OCI-LY1 (cell line): Measurements from ENCODE around the gene AUH.

Source experiments
- H2AFZ ChIP-seq: fragments of 200-600 bp; sonication (generic), shearing (Covaris generic); 2 replicates; pipeline ENCODE4 v1.6.0; 2014; ENCODE audit warnings: antibody characterized with exemption, mild to moderate bottlenecking, low read length
- H3F3A ChIP-seq: fragments of 200-600 bp; sonication (generic), shearing (Covaris generic); 2 replicates; pipeline ENCODE4 v1.6.0; 2014; ENCODE audit warnings: mild to moderate bottlenecking, antibody characterized with exemption, low read length, moderate library complexity; ENCODE audit not compliant: insufficient read depth
- H3K27ac ChIP-seq: fragments of 200-600 bp; sonication (generic); 2 replicates; pipeline ENCODE4 v1.5.1; 2014; ENCODE audit warnings: low read length, mixed run types, mild to moderate bottlenecking, low read depth; ENCODE audit not compliant: poor library complexity, severe bottlenecking
- H3K27me3 ChIP-seq: fragments of 200-600 bp; sonication (generic); 2 replicates; pipeline ENCODE4 v1.6.0; 2014; ENCODE audit warnings: antibody characterized with exemption, mild to moderate bottlenecking, low read length, moderate library complexity; ENCODE audit not compliant: insufficient read depth
- H3K36me3 ChIP-seq: fragments of 200-600 bp; sonication (generic); 2 replicates; pipeline ENCODE4 v1.6.1; 2014; ENCODE audit warnings: mild to moderate bottlenecking, antibody characterized with exemption, low read length, moderate library complexity, mixed read lengths; ENCODE audit not compliant: insufficient read depth
- H3K4me1 ChIP-seq: fragments of 200-600 bp; sonication (generic); 2 replicates; pipeline ENCODE4 v1.5.1; 2014; ENCODE audit warnings: mild to moderate bottlenecking, low read length, moderate library complexity; ENCODE audit not compliant: insufficient read depth, severe bottlenecking
- H3K4me2 ChIP-seq: fragments of 200-600 bp; sonication (generic), shearing (Covaris generic); 2 replicates; pipeline ENCODE4 v1.6.1; 2014; ENCODE audit warnings: low read length
- H3K4me3 ChIP-seq: fragments of 200-600 bp; sonication (generic); 2 replicates; pipeline ENCODE4 v1.5.1; 2014; ENCODE audit warnings: low read length, low read depth, mild to moderate bottlenecking, mixed read lengths; ENCODE audit not compliant: poor library complexity, severe bottlenecking
- H3K79me2 ChIP-seq: fragments of 200-600 bp; shearing (Covaris generic); 2 replicates; pipeline ENCODE4 v1.6.1; 2016; ENCODE audit warnings: mixed run types, low read length, mixed read lengths; ENCODE audit not compliant: insufficient read depth
- H3K9ac ChIP-seq: fragments of 200-600 bp; sonication (generic), shearing (Covaris generic); 2 replicates; pipeline ENCODE4 v1.6.1; 2014; ENCODE audit warnings: mild to moderate bottlenecking, low read length, mixed read lengths
- H3K9me2 ChIP-seq: fragments of 200-600 bp; sonication (generic), shearing (Covaris generic); 2 replicates; pipeline ENCODE4 v1.6.1; 2014; ENCODE audit warnings: low read depth, mild to moderate bottlenecking, low read length, mixed read lengths
- H3K9me3 ChIP-seq: fragments of 200-600 bp; shearing (Covaris generic); 2 replicates; pipeline ENCODE4 v1.6.1; 2014; ENCODE audit warnings: low read length, mixed read lengths
- H4K20me1 ChIP-seq: fragments of 200-600 bp; sonication (generic), shearing (Covaris generic); 2 replicates; pipeline ENCODE4 v1.6.0; 2016; ENCODE audit warnings: mild to moderate bottlenecking, low read length; ENCODE audit not compliant: insufficient read depth
- EZH2 ChIP-seq: fragments of 200-600 bp; sonication (generic), shearing (Covaris generic); IDR thresholded peaks from 2 replicates; pipeline ENCODE4 v1.8.0; 2017; ENCODE audit warnings: borderline replicate concordance, mixed run types, mild to moderate bottlenecking, antibody characterized with exemption, low read length, moderate library complexity, mixed read lengths
- TF ChIP-seq, protein P1 (sequence below): fragments of 200-600 bp; sonication (generic), shearing (Covaris generic); IDR thresholded peaks from 2 replicates; pipeline ENCODE4 v1.5.1; 2017; ENCODE audit warnings: mild to moderate bottlenecking, antibody characterized with exemption, low read length, moderate library complexity, mixed read lengths

Gene AUH

GRCh38 chr9:91253488-91253887, 108.2 kb downstream of the AUH start:
- H3K4me1 ChIP-seq = no peaks in the 10 kb centered on the region
- no peaks in the 10 kb centered on the region for H4K20me1 ChIP-seq
- no peak overlapping the region for H3K9ac ChIP-seq
- H3K4me2 ChIP-seq = no peak overlapping the region
- H3K27ac ChIP-seq = no peak overlapping the region
- H2AFZ ChIP-seq = no peak overlapping the region
- H3K4me3 ChIP-seq = no peak overlapping the region
- H3K9me3 ChIP-seq = no peaks in the 10 kb centered on the region
- no peaks in the 10 kb centered on the region for H3K27me3 ChIP-seq
- H3F3A ChIP-seq = no peaks in the 10 kb centered on the region
- H3K79me2 ChIP-seq = no peaks in the 10 kb centered on the region
- H3K36me3 ChIP-seq = no peaks in the 10 kb centered on the region
- no peak for TF ChIP-seq EZH2
- TF ChIP-seq, protein P1, sequence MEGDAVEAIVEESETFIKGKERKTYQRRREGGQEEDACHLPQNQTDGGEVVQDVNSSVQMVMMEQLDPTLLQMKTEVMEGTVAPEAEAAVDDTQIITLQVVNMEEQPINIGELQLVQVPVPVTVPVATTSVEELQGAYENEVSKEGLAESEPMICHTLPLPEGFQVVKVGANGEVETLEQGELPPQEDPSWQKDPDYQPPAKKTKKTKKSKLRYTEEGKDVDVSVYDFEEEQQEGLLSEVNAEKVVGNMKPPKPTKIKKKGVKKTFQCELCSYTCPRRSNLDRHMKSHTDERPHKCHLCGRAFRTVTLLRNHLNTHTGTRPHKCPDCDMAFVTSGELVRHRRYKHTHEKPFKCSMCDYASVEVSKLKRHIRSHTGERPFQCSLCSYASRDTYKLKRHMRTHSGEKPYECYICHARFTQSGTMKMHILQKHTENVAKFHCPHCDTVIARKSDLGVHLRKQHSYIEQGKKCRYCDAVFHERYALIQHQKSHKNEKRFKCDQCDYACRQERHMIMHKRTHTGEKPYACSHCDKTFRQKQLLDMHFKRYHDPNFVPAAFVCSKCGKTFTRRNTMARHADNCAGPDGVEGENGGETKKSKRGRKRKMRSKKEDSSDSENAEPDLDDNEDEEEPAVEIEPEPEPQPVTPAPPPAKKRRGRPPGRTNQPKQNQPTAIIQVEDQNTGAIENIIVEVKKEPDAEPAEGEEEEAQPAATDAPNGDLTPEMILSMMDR = no peak
- H3K9me2 ChIP-seq = no peaks in the 10 kb centered on the region

GRCh38 chr9:91248707-91249106, 113.0 kb downstream of the AUH start:
- Histone ChIP-seq H3K9me3 (no peaks in the 10 kb centered on the region), H2AFZ (no peak overlapping the region), H3K9me2 (no peaks in the 10 kb centered on the region), H3K4me2 (no peak overlapping the region), H3K79me2 (no peaks in the 10 kb centered on the region), H3K4me3 (no peak overlapping the region), H3K36me3 (no peaks in the 10 kb centered on the region), H3K27ac (no peak overlapping the region), H3K9ac (no peak overlapping the region), H3K27me3 (no peaks in the 10 kb centered on the region), H3K4me1 (no peaks in the 10 kb centered on the region), H3F3A (no peaks in the 10 kb centered on the region), H4K20me1 (no peaks in the 10 kb centered on the region)
- no peak for TF ChIP-seq EZH2
- TF ChIP-seq, protein P1 = no peak

DNA sequence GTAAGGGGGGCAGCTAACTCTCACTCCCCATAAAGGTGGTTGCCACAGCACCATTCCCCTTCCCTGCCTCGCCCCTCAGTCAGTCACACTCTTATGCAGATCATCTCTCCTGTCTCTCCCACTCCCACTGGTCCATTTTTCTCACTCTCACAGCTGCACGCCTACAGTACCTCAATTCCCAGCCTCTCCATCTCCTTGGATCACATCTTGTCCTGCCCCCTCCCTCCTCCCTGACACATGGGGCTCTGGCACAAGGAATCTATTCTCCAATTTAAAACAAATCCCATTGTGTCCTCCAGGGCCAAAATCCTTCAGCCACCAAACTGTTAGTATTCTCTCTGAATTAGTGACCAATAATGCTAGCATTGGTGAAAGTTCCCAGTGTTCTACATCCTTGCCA, 114.4 kb downstream of the AUH start:
- Histone ChIP-seq H3K36me3 (no peaks in the 10 kb centered on the region), H2AFZ (no peak overlapping the region), H3F3A (no peaks in the 10 kb centered on the region), H3K4me2 (no peak overlapping the region), H3K9me2 (no peaks in the 10 kb centered on the region), H3K4me1 (no peaks in the 10 kb centered on the region), H3K9me3 (no peaks in the 10 kb centered on the region), H4K20me1 (no peaks in the 10 kb centered on the region), H3K27ac (no peak overlapping the region), H3K4me3 (no peak overlapping the region), H3K9ac (no peak overlapping the region), H3K27me3 (no peaks in the 10 kb centered on the region), H3K79me2 (no peaks in the 10 kb centered on the region)
- no peak for TF ChIP-seq EZH2
- TF ChIP-seq, protein P1 = no peak
